Mesothelial cell of epicardium (in vitro differentiated cells): Measurements from ENCODE around the gene ZNF541. TPM values are rescaled to one million over a fixed set of nuclear protein-coding genes. Genes with fewer than 3 reads are reported as not detected.
"Not testable (repeated sequence)": the region's sequence is repeated elsewhere in the genome, so short reads cannot be mapped to it uniquely, and the experiment has no call there.

Experiments
- DNase-seq, 2 experiments: peaks; one replicate each; pipeline ENCODE4 v3.0.0; 2021; ENCODE audit warnings: low spot score in 2 of 2; ENCODE audit not compliant: unreplicated experiment in 2 of 2
- H3K27ac Mint-ChIP-seq: 2 replicates; pipeline ENCODE4 v1.8.0; 2021; ENCODE audit warnings: mixed read lengths
- H3K27me3 Mint-ChIP-seq: 2 replicates; pipeline ENCODE4 v1.8.0; 2021; ENCODE audit warnings: low read depth, mixed read lengths
- H3K36me3 Mint-ChIP-seq: 2 replicates; pipeline ENCODE4 v1.8.0; 2021; ENCODE audit warnings: mixed read lengths
- H3K4me1 Mint-ChIP-seq: 2 replicates; pipeline ENCODE4 v1.8.0; 2021; ENCODE audit warnings: mixed read lengths
- H3K4me3 Mint-ChIP-seq: 2 replicates; pipeline ENCODE4 v1.8.0; 2021; ENCODE audit warnings: mild to moderate bottlenecking, moderate library complexity, mixed read lengths
- H3K9me3 Mint-ChIP-seq: 2 replicates; pipeline ENCODE4 v1.8.0; 2021; ENCODE audit warnings: mixed read lengths
- CTCF ChIP-seq: fragments of 200-600 bp; sonication (generic); IDR thresholded peaks from one replicate; pipeline ENCODE4 v1.5.0; 2021; ENCODE audit warnings: antibody characterized with exemption; ENCODE audit not compliant: unreplicated experiment
- total RNA-seq: library from RNA; stranded (reverse); gene quantifications from 3 replicates; pipeline ENCODE4 v1.2.1, GENCODE V29; 2021

Gene ZNF541
- total RNA-seq, 1 donor from 2014 or later, result 0.18 TPM

- H3K27me3 Mint-ChIP-seq, result no peaks in the 10 kb centered on the region
- H3K4me1 Mint-ChIP-seq, result peaks cover 8% of the 10 kb centered on the region
- H3K9me3 Mint-ChIP-seq, result peaks cover 6% of the 10 kb centered on the region
- H3K4me3 Mint-ChIP-seq, result no peak overlapping the region
- no peaks in the 10 kb centered on the region for H3K36me3 Mint-ChIP-seq
- H3K27ac Mint-ChIP-seq, result no peak overlapping the region
- no peak for TF ChIP-seq CTCF
- DNase-seq, result no peak
Measured at GRCh38 chr19:47593860-47594259, 20.9 kb upstream of the ZNF541 start.

- no peak for DNase-seq
- Mint-ChIP-seq H3K4me3 (no peak overlapping the region), H3K27me3 (no peaks in the 10 kb centered on the region), H3K36me3 (no peaks in the 10 kb centered on the region), H3K4me1 (no peaks in the 10 kb centered on the region), H3K27ac (no peak overlapping the region), H3K9me3 (peaks cover 13% of the 10 kb centered on the region)
- TF ChIP-seq CTCF, result no peak
Measured at GRCh38 chr19:47589824-47590223, 16.9 kb upstream of the ZNF541 start.

GRCh38 chr19:47587295-47587694, 14.3 kb upstream of the ZNF541 start:
- H3K9me3 Mint-ChIP-seq, result peaks cover 13% of the 10 kb centered on the region
- TF ChIP-seq CTCF, result no peak
- peaks cover 8% of the 10 kb centered on the region for H3K4me1 Mint-ChIP-seq
- no peak for DNase-seq
- H3K27ac Mint-ChIP-seq, result no peak overlapping the region
- H3K36me3 Mint-ChIP-seq, result no peaks in the 10 kb centered on the region
- no peak overlapping the region for H3K4me3 Mint-ChIP-seq
- H3K27me3 Mint-ChIP-seq, result no peaks in the 10 kb centered on the region

GRCh38 chr19:47583161-47583560, 10.2 kb upstream of the ZNF541 start:
- DNase-seq, H3K27me3 Mint-ChIP-seq, H3K36me3 Mint-ChIP-seq, H3K4me3 Mint-ChIP-seq, H3K9me3 Mint-ChIP-seq: not testable (repeated sequence)
- Mint-ChIP-seq H3K27ac (peak overlapping the region; percentile 90), H3K4me1 (peaks cover 16% of the 10 kb centered on the region)

GRCh38 chr19:47582320-47582909, 9.5 kb upstream of the ZNF541 start:
- Mint-ChIP-seq H3K4me3 (peak overlapping the region; percentile 0), H3K36me3 (no peaks in the 10 kb centered on the region), H3K27ac (peak overlapping the region; percentile 81), H3K4me1 (peaks cover 16% of the 10 kb centered on the region), H3K27me3 (no peaks in the 10 kb centered on the region), H3K9me3 (peaks cover 8% of the 10 kb centered on the region)
- no peak for TF ChIP-seq CTCF
- DNase-seq, result no peak

- DNase-seq, result no peak
- Mint-ChIP-seq H3K4me3 (no peak overlapping the region), H3K27me3 (no peaks in the 10 kb centered on the region), H3K4me1 (peaks cover 16% of the 10 kb centered on the region), H3K27ac (peak overlapping the region; percentile 74), H3K9me3 (peaks cover 5% of the 10 kb centered on the region), H3K36me3 (no peaks in the 10 kb centered on the region)
- TF ChIP-seq CTCF, result no peak
Measured at GRCh38 chr19:47581605-47582319, 8.8 kb upstream of the ZNF541 start.
